Breast epithelium (tissue), 4 donors: ENCODE results near the gene HYDIN. TPM values are rescaled to one million over a fixed set of nuclear protein-coding genes. Genes with fewer than 3 reads are reported as not detected.
"Not testable (repeated sequence)": the region's sequence is repeated elsewhere in the genome, so short reads cannot be mapped to it uniquely, and the experiment has no call there.

Experiments
- DNase-seq, 2 donors: peaks; one replicate each; pipeline ENCODE4 v3.0.0-alpha.2; 2019; ENCODE audit warnings: low spot score in 2 of 2
- H3K27ac ChIP-seq, 2 donors: fragments of 200-600 bp; sonication (generic) in 1 of 2; one replicate each; pipeline ENCODE4 v1.5.1; 2016 to 2019; ENCODE audit warnings: mild to moderate bottlenecking in 1 of 2
- H3K27me3 ChIP-seq, 2 donors: fragments of 200-600 bp; sonication (generic) in 1 of 2; one replicate each; pipeline versions ENCODE4 v1.5.1 to v1.6.0; 2017 to 2019; ENCODE audit warnings: control low read depth in 1 of 2, mild to moderate bottlenecking in 1 of 2
- H3K36me3 ChIP-seq: fragments of 200-600 bp; one replicate; pipeline ENCODE4 v1.5.1; 2019
- H3K4me1 ChIP-seq, 2 donors: fragments of 200-600 bp; sonication (generic); one replicate each; pipeline ENCODE4 v1.5.1; 2016 to 2019; ENCODE audit warnings: control low read depth in 1 of 2
- H3K4me3 ChIP-seq, 3 donors: fragments of 200-600 bp; sonication (generic); 1 replicate in 2 of 3; 2 replicates in 1 of 3; pipeline ENCODE4 v1.5.1; 2016 to 2019; ENCODE audit warnings: mild to moderate bottlenecking in 3 of 3, moderate library complexity in 2 of 3
- H3K9me3 ChIP-seq, 2 donors: fragments of 200-600 bp; sonication (generic) in 1 of 2; one replicate each; pipeline ENCODE4 v1.5.1; 2016 to 2019; ENCODE audit warnings: control low read depth in 1 of 2
- CTCF ChIP-seq, 3 donors: fragments of 450-650 bp; IDR thresholded peaks; one replicate each; pipeline ENCODE4 v1.5.1; 2016 to 2017; ENCODE audit warnings: antibody characterized with exemption in 3 of 3, mild to moderate bottlenecking in 3 of 3, moderate library complexity in 3 of 3
- POLR2A ChIP-seq: fragments of 450-650 bp; IDR thresholded peaks from one replicate; pipeline ENCODE4 v1.6.1; 2016; ENCODE audit warnings: antibody characterized with exemption, mild to moderate bottlenecking, moderate library complexity
- POLR2AphosphoS5 ChIP-seq, 3 donors: sonication (generic); formaldehyde crosslinking; IDR thresholded peaks; one replicate each; pipeline ENCODE4 v1.6.1; 2017; ENCODE audit warnings: antibody characterized with exemption in 3 of 3
- intact Hi-C: fragments of 100-400 bp; cut with DNase I; formaldehyde crosslinking; loops from one replicate; pipeline ENCODE4 v1.15.1; 2023; ENCODE audit warnings: low total_unique reads
- total RNA-seq, 3 donors: library from RNA; depleted of rRNA; stranded (reverse); fragments of >200 nt; gene quantifications; one replicate each; pipeline ENCODE4 v1.1.0, GENCODE V29; 2016

The HYDIN gene
- total RNA-seq, 3 donors from 2014 or later: 0.96 to 9.4 (median 4.9) TPM

DNA sequence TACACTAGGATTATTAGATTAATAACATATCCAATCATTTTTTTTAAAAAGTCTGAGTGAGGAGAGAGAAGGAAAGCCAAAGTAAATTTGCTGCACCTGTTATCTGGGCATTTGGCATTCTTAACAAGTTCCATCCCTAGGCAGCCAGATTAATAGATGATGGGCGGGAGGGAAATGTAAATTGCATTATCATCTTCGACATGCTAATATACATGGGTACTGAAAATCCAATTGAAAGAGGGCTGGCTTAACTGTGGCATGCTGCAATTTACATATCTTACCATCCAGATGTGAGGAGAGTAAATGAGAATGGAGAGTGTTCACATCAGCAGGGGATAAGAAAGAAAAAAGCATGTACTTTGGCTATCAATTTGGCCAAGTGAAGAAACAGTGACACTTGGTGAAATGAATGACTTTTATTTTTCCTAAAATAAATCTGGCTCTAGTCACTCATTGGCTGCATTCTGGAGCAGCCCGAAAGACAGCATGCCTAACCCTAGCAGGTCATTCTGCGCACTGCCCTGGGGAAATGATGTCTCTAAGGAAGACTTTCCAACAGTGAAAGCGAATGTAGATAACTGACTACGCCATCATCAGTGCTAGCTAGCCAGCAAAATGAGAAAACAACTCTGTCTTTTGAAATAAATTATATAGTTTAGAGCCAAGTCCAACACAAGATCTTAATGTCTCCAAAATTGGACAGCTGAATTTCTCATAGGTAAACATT, 57.9 kb downstream of the HYDIN start:
- Histone ChIP-seq H3K4me3 (no peak overlapping the region), H3K36me3 (no peaks in the 10 kb centered on the region), H3K27me3 (no peaks in the 10 kb centered on the region), H3K27ac (no peak overlapping the region), H3K4me1 (no peaks in the 10 kb centered on the region), H3K9me3 (no peaks in the 10 kb centered on the region)
- intact Hi-C loops: no loop called here
- DNase-seq: no peak
- no peak for TF ChIP-seq CTCF (IDR thresholded peaks at IDR 0.05)
- TF ChIP-seq POLR2AphosphoS5 (IDR thresholded peaks at IDR 0.05): no peak
- no peak for TF ChIP-seq POLR2A

DNA sequence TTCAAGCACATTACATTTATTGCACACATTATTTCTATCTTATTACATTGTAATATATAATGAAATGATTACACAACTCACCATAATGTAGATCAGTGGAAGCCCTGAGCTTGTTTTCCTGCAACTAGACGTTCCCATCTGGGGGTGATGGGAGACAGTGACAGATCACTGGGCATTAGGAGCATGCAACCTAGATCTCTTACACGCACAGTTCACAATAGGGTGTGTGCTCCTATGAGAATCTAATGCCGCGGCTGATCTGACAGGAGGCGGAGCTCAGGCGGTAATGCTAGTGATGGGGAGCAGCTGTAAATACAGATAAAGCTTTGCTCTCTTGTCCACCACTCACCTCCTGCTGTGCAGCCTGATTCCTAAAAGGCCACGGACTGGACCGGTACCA, 69.5 kb downstream of the HYDIN start:
- H3K9me3 ChIP-seq, intact Hi-C loops, H3K27ac ChIP-seq, H3K36me3 ChIP-seq, H3K4me1 ChIP-seq, H3K4me3 ChIP-seq, H3K27me3 ChIP-seq, DNase-seq: not testable (repeated sequence)

DNA sequence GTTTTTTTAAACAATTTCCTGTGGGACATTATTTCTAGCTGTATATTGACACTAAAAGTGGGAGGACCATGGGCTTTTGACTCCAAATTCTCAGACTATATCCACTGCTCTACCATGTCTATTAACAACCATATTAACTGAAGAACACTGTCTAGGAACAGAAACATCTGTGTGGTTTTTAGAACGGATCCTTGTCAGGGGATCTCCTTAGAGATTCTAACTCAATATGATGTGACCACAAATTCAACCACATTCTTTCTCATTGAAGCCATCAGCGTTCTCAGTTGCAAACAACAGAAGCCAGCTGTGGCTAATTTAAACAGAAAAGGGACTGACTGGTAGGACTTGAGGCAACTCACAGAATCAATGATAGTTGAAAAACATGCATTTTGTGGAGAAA, 73.2 kb downstream of the HYDIN start:
- intact Hi-C loops, H3K27ac ChIP-seq, H3K27me3 ChIP-seq, H3K36me3 ChIP-seq, H3K4me1 ChIP-seq, DNase-seq, H3K4me3 ChIP-seq, H3K9me3 ChIP-seq: not testable (repeated sequence)

- H3K4me3 ChIP-seq, H3K9me3 ChIP-seq, intact Hi-C loops, H3K27ac ChIP-seq, H3K36me3 ChIP-seq, H3K4me1 ChIP-seq, DNase-seq, H3K27me3 ChIP-seq: not testable (repeated sequence)
Measured at GRCh38 chr16:71153329-71153728, 77.2 kb downstream of the HYDIN start.

DNA sequence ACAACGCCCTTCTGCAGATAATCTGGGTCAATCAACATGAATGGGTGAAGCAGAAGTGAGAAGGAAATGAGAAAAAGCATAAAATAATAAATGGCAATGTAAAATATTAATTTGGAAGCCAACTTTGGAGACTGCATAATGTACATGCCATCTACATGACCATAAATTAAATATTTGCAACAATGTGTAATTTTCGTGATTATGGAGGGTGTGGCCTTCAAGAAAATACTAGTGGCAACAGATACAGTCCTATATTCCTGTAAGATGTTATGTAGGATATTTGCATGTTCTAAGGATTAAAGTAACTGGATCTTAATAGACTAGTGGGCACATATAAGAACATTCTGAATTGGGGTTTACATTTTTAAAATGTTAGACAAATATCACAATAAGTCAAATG, 78.9 kb downstream of the HYDIN start:
- H3K9me3 ChIP-seq, H3K4me3 ChIP-seq, H3K36me3 ChIP-seq, H3K27me3 ChIP-seq, H3K4me1 ChIP-seq, DNase-seq, H3K27ac ChIP-seq, intact Hi-C loops: not testable (repeated sequence)

- H3K27ac ChIP-seq, H3K27me3 ChIP-seq, H3K4me3 ChIP-seq, intact Hi-C loops, DNase-seq, H3K9me3 ChIP-seq, H3K36me3 ChIP-seq, H3K4me1 ChIP-seq: not testable (repeated sequence)
Measured at GRCh38 chr16:71143246-71143645, 87.3 kb downstream of the HYDIN start.

- intact Hi-C loops: not testable (repeated sequence)
Measured at GRCh38 chr16:71110565-71110964, 120.0 kb downstream of the HYDIN start.

DNA sequence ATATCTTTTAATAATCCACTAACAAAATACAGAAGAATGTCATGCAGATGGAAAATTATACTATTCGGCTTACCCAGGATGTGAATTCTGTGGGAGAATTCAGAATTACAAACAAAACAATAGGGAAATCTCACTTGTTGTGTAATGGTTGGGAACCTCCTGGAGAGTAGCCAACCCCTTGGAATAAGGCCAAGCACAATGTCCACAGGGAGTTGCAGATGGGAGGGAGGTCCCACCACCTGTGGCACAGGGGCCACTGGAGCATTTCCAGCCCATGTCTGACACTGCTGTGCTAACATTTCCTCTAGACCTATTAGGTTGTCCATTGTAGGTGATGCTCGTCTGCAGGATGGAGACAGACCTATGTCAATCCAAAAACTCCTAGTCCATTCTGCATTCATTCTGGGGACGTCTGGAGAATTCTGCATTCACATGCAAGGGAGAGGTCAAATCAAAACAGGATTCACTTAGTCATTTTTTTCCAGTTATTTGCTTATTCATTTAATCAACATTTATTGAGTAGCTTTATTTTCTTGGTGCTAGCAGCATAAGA, 120.8 kb downstream of the HYDIN start:
- H3K9me3 ChIP-seq, H3K36me3 ChIP-seq, H3K27me3 ChIP-seq, DNase-seq, H3K27ac ChIP-seq, intact Hi-C loops, H3K4me3 ChIP-seq, H3K4me1 ChIP-seq: not testable (repeated sequence)

More at GRCh38 chr16:71110565-71110964, 120.0 kb downstream of the HYDIN start:
- H3K4me1 ChIP-seq, H3K27me3 ChIP-seq, H3K4me3 ChIP-seq, DNase-seq, H3K27ac ChIP-seq, H3K9me3 ChIP-seq, H3K36me3 ChIP-seq: not testable (repeated sequence)

DNA sequence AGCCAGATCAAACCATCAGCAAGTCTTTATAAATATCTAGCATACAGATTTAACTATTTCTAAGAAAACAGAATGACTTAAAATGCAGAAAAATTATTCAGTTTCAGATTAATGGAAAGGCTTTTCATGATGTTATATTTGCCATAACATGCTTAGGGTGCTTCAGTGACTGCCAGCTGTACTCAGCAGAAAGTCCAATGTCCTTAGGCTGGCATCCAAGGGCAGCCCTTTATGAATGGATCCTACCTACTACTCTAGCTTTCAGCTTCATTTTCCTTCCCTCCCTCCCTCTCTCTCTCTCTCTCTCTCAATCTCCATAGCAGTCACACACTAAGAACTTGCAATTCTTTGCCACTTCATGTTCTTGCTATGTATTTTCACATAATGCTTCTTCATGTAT, 124.6 kb downstream of the HYDIN start:
- intact Hi-C loops, H3K9me3 ChIP-seq, DNase-seq, H3K27me3 ChIP-seq, H3K4me3 ChIP-seq, H3K4me1 ChIP-seq, H3K27ac ChIP-seq, H3K36me3 ChIP-seq: not testable (repeated sequence)

DNA sequence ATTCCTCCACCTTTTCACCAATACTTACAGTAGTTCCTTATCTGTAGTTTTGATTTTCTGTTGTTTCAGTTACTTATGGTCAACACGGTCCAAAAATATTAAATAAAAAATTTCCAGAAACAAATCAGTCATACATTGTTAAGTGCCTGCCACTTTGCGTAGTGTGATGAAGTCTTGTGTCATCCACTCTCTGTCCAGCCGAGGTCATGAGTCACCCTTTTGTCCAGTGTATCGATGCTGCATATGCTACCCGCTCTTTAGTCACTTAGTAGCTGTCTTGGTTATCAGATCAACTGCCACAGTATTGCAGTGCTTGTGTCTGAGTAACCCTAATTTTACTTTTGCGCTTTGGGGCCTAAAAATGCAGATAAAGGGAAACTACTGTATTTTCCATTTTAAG, 146.9 kb downstream of the HYDIN start:
- DNase-seq, H3K4me1 ChIP-seq, H3K9me3 ChIP-seq, intact Hi-C loops, H3K36me3 ChIP-seq, H3K27me3 ChIP-seq, H3K27ac ChIP-seq, H3K4me3 ChIP-seq: not testable (repeated sequence)

DNA sequence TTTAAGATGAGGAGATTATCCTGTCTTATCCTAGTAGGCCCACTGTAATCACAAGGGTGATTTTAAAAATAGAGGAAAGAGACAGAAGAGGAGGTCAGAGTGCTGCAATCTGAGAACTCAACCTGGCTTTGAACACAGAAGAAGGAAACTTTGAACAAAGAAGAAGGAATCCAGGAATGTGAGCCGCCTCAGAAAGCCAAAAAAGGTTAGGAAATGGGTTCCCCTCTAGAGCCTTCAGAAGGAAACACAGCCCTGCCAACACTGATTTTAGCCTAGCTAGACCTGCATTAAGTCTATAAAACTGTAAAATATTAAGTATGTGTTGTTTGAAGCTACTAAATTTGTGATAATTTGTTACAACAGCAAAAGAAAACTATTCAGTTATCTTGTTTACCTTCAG, 149.7 kb downstream of the HYDIN start:
- H3K4me1 ChIP-seq, DNase-seq, H3K4me3 ChIP-seq, H3K36me3 ChIP-seq, H3K9me3 ChIP-seq, H3K27ac ChIP-seq, intact Hi-C loops, H3K27me3 ChIP-seq: not testable (repeated sequence)

DNA sequence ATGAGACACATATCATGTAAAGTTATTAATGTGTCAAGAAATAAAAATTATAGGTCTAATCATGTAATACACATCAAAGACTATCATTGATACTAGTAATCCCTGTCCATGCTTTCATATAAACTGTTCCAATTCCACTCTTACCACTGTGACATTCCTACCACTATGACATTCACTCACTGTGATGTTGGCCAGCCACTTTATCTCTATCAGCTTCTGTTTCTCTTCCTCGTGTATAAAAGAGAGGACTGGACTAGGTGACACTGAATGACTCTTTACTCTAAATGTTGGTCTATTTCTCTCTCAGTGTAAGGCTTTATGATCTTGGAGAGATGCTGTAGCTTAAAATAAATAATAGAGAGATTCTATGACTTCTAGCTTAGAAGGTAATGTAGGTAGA, 150.3 kb downstream of the HYDIN start:
- H3K36me3 ChIP-seq, intact Hi-C loops, H3K4me3 ChIP-seq, H3K27me3 ChIP-seq, H3K4me1 ChIP-seq, H3K27ac ChIP-seq, DNase-seq, H3K9me3 ChIP-seq: not testable (repeated sequence)

DNA sequence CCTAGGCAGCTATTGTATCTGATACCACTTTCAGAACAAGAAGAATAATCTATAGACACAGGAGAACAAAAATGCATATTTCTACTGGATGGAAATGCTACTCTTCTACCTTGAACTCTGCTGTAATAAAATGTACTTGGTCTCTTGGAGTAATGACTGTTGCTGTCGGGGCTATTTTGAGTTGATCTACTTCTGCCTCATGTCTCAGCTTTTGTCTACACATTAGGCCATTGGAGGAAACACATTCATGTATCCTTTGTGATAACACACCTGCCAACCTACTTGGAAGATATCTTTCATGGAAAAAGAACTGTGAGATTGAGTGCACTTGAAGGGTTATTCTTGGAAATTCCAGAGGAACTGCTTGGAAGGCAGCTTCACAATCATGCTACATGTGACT, 159.9 kb downstream of the HYDIN start:
- intact Hi-C loops, DNase-seq, H3K27me3 ChIP-seq, H3K36me3 ChIP-seq, H3K9me3 ChIP-seq, H3K4me3 ChIP-seq, H3K4me1 ChIP-seq, H3K27ac ChIP-seq: not testable (repeated sequence)
